ENCODE data around the gene SLC4A8.

The SLC4A8 gene

DNA sequence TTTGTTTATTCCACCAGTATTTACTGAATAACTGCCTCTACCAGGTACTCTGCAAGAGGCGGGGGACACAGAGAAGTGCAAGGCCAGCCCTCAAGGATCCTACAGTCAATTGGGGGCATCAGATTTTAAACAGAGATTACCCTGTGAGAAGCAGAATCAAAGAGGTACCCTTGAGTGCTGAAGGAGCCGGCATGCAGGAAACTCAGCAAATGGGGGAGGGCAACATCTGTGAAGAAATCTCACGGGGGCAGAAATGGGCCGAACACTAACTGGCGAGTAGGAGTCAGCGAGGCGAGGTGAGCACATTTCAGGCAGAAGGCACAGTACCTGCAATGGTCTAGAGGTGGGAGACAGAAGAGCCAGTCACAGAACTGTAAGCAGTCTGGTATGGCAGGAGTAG, 42.5 kb upstream of the SLC4A8 start:
- no peak for DNase-seq (ENCODE audit: low read depth)
- no peak overlapping the region for H3K4me3 ChIP-seq (ENCODE audit: low read length)
- TF ChIP-seq, protein P1, sequence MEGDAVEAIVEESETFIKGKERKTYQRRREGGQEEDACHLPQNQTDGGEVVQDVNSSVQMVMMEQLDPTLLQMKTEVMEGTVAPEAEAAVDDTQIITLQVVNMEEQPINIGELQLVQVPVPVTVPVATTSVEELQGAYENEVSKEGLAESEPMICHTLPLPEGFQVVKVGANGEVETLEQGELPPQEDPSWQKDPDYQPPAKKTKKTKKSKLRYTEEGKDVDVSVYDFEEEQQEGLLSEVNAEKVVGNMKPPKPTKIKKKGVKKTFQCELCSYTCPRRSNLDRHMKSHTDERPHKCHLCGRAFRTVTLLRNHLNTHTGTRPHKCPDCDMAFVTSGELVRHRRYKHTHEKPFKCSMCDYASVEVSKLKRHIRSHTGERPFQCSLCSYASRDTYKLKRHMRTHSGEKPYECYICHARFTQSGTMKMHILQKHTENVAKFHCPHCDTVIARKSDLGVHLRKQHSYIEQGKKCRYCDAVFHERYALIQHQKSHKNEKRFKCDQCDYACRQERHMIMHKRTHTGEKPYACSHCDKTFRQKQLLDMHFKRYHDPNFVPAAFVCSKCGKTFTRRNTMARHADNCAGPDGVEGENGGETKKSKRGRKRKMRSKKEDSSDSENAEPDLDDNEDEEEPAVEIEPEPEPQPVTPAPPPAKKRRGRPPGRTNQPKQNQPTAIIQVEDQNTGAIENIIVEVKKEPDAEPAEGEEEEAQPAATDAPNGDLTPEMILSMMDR (conservative IDR thresholded peaks at IDR 0.05; ENCODE audit: low read depth, low read length) = no peak

DNA sequence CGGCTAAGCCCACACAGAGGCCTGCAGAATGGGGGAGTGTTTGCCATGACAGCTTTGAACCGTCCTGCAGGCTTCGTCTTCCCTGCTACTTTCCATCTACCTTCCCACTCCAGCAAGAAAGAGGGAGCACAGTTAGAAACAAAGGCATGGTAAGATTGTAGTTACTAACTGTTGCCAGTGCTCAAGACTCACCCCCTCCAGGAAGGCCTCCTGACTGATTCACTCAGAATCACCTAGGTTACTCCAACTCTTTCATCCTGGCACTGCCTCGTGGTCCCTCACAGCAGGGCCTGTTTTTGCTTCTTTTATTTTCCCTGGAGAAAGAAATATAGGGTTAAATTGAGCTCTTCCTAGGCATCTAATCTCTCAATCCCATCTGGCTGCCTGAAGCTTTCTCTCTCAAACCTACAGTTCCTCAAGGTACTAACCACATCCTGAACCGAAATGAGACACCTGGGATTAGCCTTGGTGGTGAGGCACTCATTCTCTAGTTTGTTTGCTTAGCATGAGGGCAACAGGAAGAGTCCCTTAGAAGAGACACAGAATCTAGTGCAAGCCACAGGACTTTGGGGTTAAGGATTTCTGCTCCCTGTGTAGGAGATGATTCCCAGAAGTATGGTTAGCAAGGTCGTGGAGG, 41.2 kb upstream of the SLC4A8 start:
- TF ChIP-seq, protein P1 (conservative IDR thresholded peaks at IDR 0.05; ENCODE audit: low read depth, low read length) = no peak
- no peak for DNase-seq (ENCODE audit: low read depth)
- H3K4me3 ChIP-seq (ENCODE audit: low read length) = no peak overlapping the region

DNA sequence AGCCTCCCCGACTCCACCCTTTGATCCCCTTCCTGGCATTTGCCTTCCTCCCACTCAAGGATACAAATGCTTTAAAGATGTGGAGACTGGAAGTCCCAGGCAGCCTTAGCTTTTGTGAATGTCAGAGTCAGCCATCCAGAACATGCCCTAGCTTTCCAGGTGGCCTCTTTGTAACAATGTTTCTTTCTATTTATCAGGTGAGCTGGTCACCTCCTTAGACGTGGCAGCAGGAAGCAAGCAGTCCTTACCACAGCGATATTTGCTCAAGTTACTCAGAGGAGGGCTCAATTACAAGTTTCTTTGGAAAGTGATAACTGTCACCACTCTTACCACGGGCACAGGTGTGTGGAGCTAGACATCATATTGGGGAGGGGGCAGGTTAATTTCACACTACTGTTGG, 38.3 kb upstream of the SLC4A8 start:
- H3K4me3 ChIP-seq (ENCODE audit: low read length) = no peak overlapping the region
- DNase-seq (ENCODE audit: low read depth) = no peak
- TF ChIP-seq, protein P1 (conservative IDR thresholded peaks at IDR 0.05; ENCODE audit: low read depth, low read length) = no peak

DNA sequence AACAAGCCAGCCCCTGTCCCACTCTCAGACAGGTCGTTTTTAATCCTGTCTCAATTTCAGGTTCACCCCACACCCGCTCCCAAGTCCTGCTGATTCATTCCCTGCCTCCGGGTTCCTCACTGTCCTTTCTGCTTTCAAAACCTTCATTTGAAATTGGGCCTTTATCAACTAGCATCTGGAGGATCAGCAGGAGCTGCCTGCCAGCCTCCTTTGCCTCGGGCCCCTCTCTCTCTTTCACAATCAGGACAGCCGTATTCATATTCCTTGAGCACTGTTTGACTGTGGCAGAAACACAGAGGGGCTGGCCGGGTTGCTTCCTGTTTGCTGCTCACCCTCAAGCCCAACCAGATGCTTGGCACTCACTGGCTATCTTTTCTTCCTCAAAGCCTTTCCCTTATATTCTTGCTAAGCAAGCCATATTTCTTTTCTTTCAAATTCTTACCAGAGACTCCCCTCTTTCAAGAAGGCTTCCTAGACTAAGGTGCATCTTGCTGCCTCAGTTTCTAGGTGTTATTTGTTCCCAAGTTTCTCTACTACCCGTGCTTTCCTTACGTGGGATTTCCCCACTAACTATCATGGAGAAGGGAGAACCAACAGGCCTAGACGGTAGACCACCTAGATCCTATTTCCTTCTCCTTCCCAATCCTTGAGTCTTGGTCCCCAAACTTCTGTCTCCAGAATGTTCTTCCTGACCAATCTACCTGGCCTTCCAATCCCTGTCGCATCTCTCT, 36.4 kb upstream of the SLC4A8 start:
- DNase-seq (ENCODE audit: low read depth) = no peak
- H3K4me3 ChIP-seq (ENCODE audit: low read length) = no peak overlapping the region

DNA sequence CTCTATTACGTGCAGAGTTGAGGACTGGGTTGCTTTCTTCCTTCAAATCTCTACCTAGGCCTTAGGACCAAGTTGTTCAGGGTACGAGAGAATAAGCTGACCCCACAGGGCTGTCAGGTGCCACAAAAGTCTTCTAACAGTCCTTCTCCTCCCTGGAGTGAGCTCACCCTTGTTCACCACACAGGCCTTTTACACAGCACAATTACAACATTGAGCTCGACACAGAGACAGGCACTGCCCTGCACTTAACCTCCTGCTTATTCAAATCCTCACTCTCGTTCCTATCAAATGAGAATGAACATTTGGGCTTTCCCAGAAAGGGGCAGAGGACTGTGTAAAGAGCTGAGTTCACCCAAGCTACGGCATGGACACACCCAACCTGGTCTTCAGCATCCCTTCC, 35.8 kb upstream of the SLC4A8 start:
- TF ChIP-seq, protein P1 (conservative IDR thresholded peaks at IDR 0.05; ENCODE audit: low read depth, low read length) = no peak
- no peak overlapping the region for H3K4me3 ChIP-seq (ENCODE audit: low read length)
- DNase-seq (ENCODE audit: low read depth) = peak; percentile 56

More for the DNA sequence above, 36.4 kb upstream of the SLC4A8 start:
- TF ChIP-seq, protein P1 (conservative IDR thresholded peaks at IDR 0.05; ENCODE audit: low read depth, low read length) = no peak

DNA sequence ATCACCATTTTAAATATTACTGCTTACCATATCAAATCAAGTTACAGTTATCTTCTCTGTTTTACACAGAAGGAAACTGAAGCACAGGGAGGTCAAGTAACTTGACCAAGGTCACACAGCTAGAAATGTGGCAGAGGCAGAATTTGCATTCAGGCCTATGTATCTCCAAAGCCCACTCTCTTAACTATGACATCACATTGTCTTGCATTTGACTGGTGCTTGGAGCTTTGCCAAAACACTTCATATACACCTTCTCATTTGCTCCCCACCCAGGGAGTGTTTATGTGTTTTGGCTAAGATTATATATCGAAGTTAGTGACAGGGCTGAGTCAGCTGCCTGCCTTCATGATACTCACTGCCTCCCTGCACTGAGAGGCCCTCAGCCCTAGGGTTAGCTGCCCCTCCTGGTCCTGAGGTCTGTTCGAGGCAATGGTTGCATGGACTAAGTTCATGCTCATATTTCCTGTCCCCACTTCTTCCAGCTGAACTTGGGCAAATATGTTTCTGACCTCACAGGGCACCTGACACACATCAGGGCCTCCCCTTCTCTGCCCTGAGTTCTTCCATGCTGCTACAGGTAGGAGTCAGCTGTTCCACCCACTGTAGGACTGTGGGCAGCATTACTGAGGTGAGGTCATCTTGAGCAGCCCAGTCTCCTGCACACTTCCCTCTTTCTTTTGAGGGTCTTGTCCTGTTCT, 35.2 kb upstream of the SLC4A8 start:
- H3K4me3 ChIP-seq (ENCODE audit: low read length) = no peak overlapping the region
- peak; percentile 30 for DNase-seq (ENCODE audit: low read depth)
- TF ChIP-seq, protein P1 (conservative IDR thresholded peaks at IDR 0.05; ENCODE audit: low read depth, low read length) = no peak

All from retinal pigment epithelial cell (primary cell).